Esophagus muscularis mucosa (tissue), 4 donors: ENCODE data around the gene TOGARAM1. TPM values are rescaled to one million over a fixed set of nuclear protein-coding genes. Genes with fewer than 3 reads are reported as not detected.

Source experiments
- DNase-seq: peaks from one replicate; pipeline ENCODE4 v3.0.0-alpha.2; 2017; ENCODE audit errors: extremely low spot score
- H3K27ac ChIP-seq, 4 donors: fragments of 200-600 bp; sonication (generic); replicated peaks in 1 of 4; 1 replicate in 3 of 4; 2 replicates in 1 of 4; pipeline ENCODE4 v1.5.1; 2016 to 2019; ENCODE audit warnings: mild to moderate bottlenecking in 1 of 4
- H3K27me3 ChIP-seq, 4 donors: fragments of 200-600 bp; sonication (generic); one replicate each; pipeline versions ENCODE4 v1.5.1 to v1.6.0; 2016 to 2019
- H3K36me3 ChIP-seq, 4 donors: fragments of 200-600 bp; sonication (generic); one replicate each; pipeline ENCODE4 v1.5.1; 2016 to 2019
- H3K4me1 ChIP-seq, 4 donors: fragments of 200-600 bp; sonication (generic); one replicate each; pipeline ENCODE4 v1.5.1; 2016 to 2019
- H3K4me3 ChIP-seq, 4 donors: fragments of 200-600 bp; sonication (generic); 1 replicate in 2 of 4; 2 replicates in 2 of 4; pipeline ENCODE4 v1.5.1; 2016 to 2019; ENCODE audit warnings: mild to moderate bottlenecking in 4 of 4, moderate library complexity in 1 of 4
- H3K9me3 ChIP-seq, 4 donors: fragments of 200-600 bp; sonication (generic); 1 replicate in 3 of 4; 2 replicates in 1 of 4; pipeline ENCODE4 v1.5.1; 2016 to 2019
- CTCF ChIP-seq, 3 experiments: fragments of 200-600 bp in 2 of 3; fragments of 450-650 bp in 1 of 3; sonication (generic) in 2 of 3; IDR thresholded peaks; one replicate each; pipeline ENCODE4 v1.5.1; 2017 to 2019; ENCODE audit warnings: antibody characterized with exemption in 3 of 3, mild to moderate bottlenecking in 2 of 3, moderate library complexity in 1 of 3
- EP300 ChIP-seq: sonication (generic); formaldehyde crosslinking; IDR thresholded peaks from one replicate; pipeline ENCODE4 v1.6.1; 2017; ENCODE audit warnings: antibody characterized with exemption
- POLR2A ChIP-seq: fragments of 450-650 bp; IDR thresholded peaks from one replicate; pipeline ENCODE4 v1.6.1; 2017; ENCODE audit warnings: antibody characterized with exemption, moderate library complexity, mild to moderate bottlenecking, low read depth
- POLR2AphosphoS5 ChIP-seq, 2 donors: sonication (generic); formaldehyde crosslinking; IDR thresholded peaks; one replicate each; pipeline ENCODE4 v1.6.1; 2017; ENCODE audit warnings: antibody characterized with exemption in 2 of 2
- WGBS: methylation state at CpG from one replicate; pipeline ENCODE4 v1.1.5; 2018; 5-methylcytosine and 5-hydroxymethylcytosine counted together
- intact Hi-C: fragments of 100-400 bp; cut with DNase I; formaldehyde crosslinking; loops from one replicate; pipeline ENCODE4 v1.15.1; 2023
- total RNA-seq, 4 donors: library from RNA; depleted of rRNA; stranded (reverse); fragments of >200 nt; gene quantifications; one replicate each; pipeline versions ENCODE4 v1.1.0 to v1.2.1, GENCODE V29; 2016

TOGARAM1 gene
- total RNA-seq, 4 donors from 2014 or later: 11.8 to 17.9 (median 14.9) TPM

GRCh38 chr14:44940211-44940610, 21.8 kb upstream of the TOGARAM1 start:
- Histone ChIP-seq H3K4me1 (no peaks in the 10 kb centered on the region), H3K36me3 (peaks cover 5 to 44% (median 29%) of the 10 kb centered on the region in 4 donors), H3K4me3 (no peak overlapping the region), H3K9me3 (no peaks in the 10 kb centered on the region), H3K27ac (no peak overlapping the region), H3K27me3 (no peaks in the 10 kb centered on the region)
- DNase-seq: no peak
- TF ChIP-seq CTCF (IDR thresholded peaks at IDR 0.05) (no peak), POLR2A (no peak), POLR2AphosphoS5 (IDR thresholded peaks at IDR 0.05) (no peak), EP300 (no peak)
- intact Hi-C loops: no loop called here

- no peak for TF ChIP-seq POLR2AphosphoS5 (IDR thresholded peaks at IDR 0.05)
- H3K4me1 ChIP-seq: no peaks in the 10 kb centered on the region
- intact Hi-C loops: no loop called here
- H3K36me3 ChIP-seq: peaks cover 5 to 51% (median 35%) of the 10 kb centered on the region in 4 donors
- H3K27me3 ChIP-seq: no peaks in the 10 kb centered on the region
- 95% methylated on average over 6 of the region's 6 CpGs for WGBS
- DNase-seq: no peak
- no peak overlapping the region for H3K27ac ChIP-seq
- no peaks in the 10 kb centered on the region for H3K9me3 ChIP-seq
- no peak overlapping the region for H3K4me3 ChIP-seq
These were observed 21.0 kb upstream of the TOGARAM1 start for GRCh38 chr14:44940944-44941343.

GRCh38 chr14:44941591-44941990, 20.4 kb upstream of the TOGARAM1 start:
- intact Hi-C loops: no loop called here
- H3K4me3 ChIP-seq: no peak overlapping the region
- no peaks in the 10 kb centered on the region for H3K4me1 ChIP-seq
- H3K9me3 ChIP-seq: no peaks in the 10 kb centered on the region
- H3K27ac ChIP-seq: no peak overlapping the region
- peaks cover 5 to 51% (median 35%) of the 10 kb centered on the region in 4 donors for H3K36me3 ChIP-seq
- 92% methylated on average over 2 of the region's 2 CpGs for WGBS
- no peak for TF ChIP-seq CTCF (IDR thresholded peaks at IDR 0.05)
- no peak for TF ChIP-seq POLR2A
- TF ChIP-seq POLR2AphosphoS5 (IDR thresholded peaks at IDR 0.05): no peak
- no peak for TF ChIP-seq EP300
- DNase-seq: no peak
- H3K27me3 ChIP-seq: no peaks in the 10 kb centered on the region

- no peak for TF ChIP-seq CTCF (IDR thresholded peaks at IDR 0.05)
- no peak for TF ChIP-seq EP300
- no peak for TF ChIP-seq POLR2A
- TF ChIP-seq POLR2AphosphoS5 (IDR thresholded peaks at IDR 0.05): no peak
- no peak overlapping the region for H3K27ac ChIP-seq
- 97% methylated on average over 1 of the region's 1 CpG for WGBS
These were observed 19.6 kb upstream of the TOGARAM1 start for GRCh38 chr14:44942436-44942835.

GRCh38 chr14:44944107-44944506, 17.9 kb upstream of the TOGARAM1 start:
- intact Hi-C loops: no loop called here
- no peak overlapping the region for H3K27ac ChIP-seq
- no peak for DNase-seq
- TF ChIP-seq CTCF (IDR thresholded peaks at IDR 0.05) (no peak), POLR2AphosphoS5 (IDR thresholded peaks at IDR 0.05) (no peak), EP300 (no peak), POLR2A (no peak)
- peaks cover 0 to 44% (median 23%) of the 10 kb centered on the region in 4 donors for H3K36me3 ChIP-seq
- no peaks in the 10 kb centered on the region for H3K4me1 ChIP-seq
- peaks cover 0 to 7% (median 4%) of the 10 kb centered on the region in 4 donors for H3K9me3 ChIP-seq
- H3K27me3 ChIP-seq: no peaks in the 10 kb centered on the region
- no peak overlapping the region for H3K4me3 ChIP-seq

More at GRCh38 chr14:44942436-44942835, 19.6 kb upstream of the TOGARAM1 start:
- DNase-seq: no peak
- H3K4me3 ChIP-seq: no peak overlapping the region
- peaks cover 0 to 6% (median 4%) of the 10 kb centered on the region in 4 donors for H3K9me3 ChIP-seq
- intact Hi-C loops: no loop called here
- H3K36me3 ChIP-seq: peaks cover 3 to 50% (median 34%) of the 10 kb centered on the region in 4 donors
- H3K27me3 ChIP-seq: no peaks in the 10 kb centered on the region
- no peaks in the 10 kb centered on the region for H3K4me1 ChIP-seq
